Measurements from ENCODE around the gene MAML3.

MAML3 gene

DNA sequence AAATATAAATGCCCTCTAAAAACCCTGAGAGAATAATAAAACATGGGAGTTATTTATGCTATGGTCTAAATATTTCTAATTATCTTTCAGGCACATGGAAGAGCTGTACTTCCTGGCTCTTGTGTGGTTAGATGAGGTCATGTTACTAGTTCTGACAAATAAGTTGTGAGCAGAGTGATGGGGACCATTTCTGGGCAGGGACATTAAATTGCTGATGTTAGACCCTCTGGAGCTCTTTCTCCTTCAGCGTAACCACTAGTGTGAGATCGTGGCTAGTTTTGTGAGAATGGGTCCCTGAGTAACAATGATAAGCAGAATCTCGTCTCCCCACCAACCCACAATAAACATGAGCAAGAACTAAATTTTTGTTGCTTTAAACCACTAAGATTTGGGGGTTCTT, 108.0 kb downstream of the MAML3 start:
- no peak for DNase-seq (ENCODE audit: low read depth)

DNA sequence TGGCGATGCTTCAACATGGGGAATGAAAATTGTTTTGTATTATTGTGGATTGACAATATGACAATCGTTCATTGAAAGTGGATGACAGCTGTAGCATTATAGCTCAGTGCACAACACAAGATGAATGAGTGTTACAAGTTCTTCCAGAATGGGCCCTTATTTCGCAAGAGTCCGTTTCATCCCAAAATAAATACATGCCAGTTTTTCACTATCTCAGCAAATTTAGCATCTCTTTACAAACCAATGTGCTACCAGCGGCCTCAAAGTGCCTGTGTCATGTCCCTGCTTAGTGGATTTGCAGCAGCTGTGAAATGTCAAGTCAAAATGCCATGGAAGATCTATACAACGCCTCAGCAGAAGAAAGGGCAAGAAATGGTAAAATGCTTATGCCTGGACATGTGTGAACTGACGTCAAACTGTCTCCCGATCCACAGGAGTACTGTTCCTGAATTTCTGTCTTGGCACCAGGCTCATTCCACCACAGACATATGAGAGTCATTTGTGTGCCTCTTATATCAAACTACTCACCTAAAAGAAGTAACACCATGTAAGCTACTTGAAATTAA, 109.6 kb downstream of the MAML3 start:
- no peak for DNase-seq (ENCODE audit: low read depth)

DNA sequence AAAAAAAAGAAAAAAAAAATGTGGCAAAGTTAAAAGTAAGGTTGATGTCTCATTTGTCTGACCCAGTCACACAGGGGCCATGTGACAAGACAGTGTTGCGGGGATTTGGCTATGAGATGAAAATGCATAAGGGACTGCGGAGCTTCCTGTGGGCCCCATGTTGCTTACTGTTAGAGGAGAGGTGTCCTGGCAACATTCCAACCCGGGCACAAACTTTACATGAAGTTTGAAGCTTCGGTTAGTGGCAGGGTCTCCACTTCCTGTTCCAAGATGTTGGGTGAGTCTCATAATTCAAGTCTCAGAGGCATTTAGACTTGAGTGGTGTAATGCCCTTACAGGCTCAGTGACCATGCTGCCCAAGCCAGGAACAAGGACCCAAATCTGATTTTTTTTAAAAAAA, 111.3 kb downstream of the MAML3 start:
- no peak for DNase-seq (ENCODE audit: low read depth)

DNA sequence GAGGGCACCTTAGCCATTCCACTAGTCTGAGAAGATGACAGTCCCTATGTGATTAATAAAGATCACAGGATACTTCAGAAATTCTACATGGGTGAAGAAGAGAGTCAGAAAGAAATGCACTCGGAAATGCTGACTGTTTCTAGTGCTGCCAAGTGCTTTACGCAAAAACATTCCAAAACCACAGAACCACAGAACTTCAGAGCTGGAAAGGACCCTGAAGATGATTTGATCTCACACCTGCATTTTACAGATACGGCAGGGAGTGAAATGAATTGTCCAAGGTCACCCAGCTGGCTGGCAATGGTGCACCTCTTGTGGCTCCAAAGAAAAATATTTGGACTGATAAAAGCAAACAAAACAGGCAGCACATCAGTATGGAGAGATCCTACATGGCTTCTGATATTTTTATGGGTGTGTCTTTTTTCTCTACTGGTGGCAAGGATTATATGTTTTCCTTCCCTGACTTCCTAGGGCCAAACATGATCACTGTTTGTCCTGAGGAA, 115.9 kb downstream of the MAML3 start:
- peak; percentile 50 for DNase-seq (ENCODE audit: low read depth)

DNA sequence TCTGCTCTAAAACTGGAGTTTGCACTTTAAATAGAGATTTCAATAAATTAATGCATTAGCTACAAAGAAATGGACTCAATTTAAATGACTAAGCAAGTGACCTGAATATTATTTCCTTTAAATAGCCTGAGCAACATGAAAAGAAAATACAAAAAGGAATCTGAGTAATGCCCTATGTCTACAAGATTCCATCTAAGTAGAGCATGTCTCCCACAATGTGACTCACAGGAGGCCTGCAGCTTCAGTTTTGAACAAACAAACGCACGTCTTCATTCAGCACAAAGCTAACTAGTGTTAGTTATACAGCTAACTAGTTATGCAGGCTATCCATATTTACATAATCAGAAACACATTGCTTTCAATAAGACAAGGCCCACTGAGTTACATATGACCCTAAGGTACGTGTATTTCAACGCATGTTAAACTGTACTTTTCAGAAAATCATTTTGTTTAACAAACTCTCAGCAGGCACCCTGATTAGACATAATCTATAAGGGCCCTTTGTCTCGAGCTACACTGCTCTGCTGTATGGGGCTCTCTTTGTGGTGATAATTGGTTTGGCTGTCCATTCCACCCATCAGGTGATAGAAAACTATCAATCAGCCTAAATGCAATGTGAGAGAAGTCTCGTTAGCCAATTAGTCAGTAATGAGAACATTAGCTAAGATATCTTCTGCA, 116.5 kb downstream of the MAML3 start:
- DNase-seq (ENCODE audit: low read depth): peak; percentile 91

DNA sequence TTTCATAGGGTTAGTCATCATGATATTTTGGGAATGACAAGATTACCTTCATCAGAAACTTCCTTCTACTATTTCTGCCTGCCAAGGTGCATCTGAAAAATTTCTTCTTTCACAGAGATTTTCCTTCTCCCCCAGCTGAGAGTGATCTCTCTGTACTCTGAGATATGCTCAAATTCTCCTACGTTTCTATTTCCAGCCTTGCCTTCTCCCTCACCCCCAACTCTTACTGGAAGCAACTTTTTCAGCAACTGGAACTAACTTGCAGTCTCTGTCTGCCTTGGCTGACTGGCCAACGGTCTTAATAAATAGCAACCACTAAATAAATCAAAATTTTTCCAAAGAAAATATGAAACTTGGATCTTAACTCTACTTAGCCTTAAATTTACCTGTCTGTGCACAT, 122.3 kb downstream of the MAML3 start:
- no peak for DNase-seq (ENCODE audit: low read depth)

DNA sequence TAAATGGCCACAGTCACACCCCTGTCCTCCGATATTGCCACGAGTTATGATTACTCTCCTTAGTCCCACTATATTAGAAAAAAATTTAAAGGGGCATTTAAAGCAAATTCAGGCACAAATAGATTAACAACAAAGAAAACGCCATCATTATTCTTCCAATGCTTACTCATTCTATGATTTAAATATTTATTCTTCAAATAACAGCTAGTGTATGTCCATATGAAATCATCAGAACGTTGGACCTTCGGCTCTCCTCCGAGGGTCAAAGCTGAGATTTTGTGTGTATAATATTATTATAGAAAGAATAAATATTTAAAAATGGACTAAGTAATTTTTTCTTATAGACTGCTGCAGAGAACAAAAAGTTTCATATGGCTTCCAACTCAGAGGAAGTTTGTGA, 122.9 kb downstream of the MAML3 start:
- no peak for DNase-seq (ENCODE audit: low read depth)

DNA sequence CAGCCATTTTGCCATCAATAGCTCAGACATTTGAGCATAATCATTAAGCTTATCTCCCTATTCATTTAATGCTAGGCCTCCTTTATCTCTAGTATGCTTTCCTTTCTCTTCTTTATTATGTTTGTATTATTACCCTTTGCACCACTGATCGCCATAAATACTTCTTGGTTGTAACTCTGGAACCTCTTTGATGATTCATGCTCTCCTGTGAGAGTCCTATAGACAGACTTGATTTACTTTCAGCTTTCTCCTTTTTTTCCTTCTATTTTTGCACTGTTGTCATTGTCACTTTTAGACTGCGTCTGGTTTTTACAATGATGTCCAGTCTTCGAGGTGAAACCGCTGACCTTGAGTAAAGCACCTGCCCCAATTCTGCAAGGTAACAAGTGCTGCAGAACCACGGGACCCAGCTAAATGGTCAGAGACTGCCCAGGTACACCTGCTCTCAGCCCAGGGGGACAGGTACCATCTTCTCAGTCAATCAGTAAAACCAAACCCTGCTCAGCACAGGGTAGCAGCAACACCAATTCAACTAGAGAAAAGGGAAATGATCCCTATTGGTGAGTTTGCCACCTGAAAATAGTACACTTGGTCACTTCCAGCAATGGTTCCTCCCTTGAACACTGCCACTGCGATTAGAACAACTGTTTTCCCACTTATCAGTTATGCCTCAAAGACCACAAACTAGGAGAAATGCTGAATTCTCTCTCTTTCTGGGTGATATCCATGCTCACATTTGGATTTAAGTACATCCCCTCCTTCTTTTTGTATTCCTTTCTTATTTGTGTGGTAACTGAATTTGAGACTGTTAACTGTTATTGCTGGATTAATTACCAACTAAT, 125.1 kb downstream of the MAML3 start:
- no peak for DNase-seq (ENCODE audit: low read depth)

DNA sequence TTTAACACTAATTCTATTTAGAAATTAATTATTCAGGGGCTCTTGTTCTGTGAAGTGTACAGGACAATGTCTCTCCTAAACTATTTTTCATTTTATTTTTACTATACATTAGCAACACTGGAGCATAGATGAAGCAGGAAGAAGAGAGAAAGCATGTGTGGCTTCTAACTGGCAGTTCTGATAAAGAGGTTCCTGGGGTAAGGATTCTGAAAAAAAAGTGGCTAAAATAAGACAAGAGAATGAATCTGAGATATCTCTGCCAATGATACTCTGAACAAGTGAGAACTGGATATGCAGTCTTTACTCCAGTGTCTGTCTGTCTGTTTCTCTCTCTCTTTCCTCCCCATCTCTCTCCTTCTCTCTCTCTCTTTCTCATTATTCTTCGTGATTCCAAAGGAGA, 125.9 kb downstream of the MAML3 start:
- DNase-seq (ENCODE audit: low read depth): no peak

DNA sequence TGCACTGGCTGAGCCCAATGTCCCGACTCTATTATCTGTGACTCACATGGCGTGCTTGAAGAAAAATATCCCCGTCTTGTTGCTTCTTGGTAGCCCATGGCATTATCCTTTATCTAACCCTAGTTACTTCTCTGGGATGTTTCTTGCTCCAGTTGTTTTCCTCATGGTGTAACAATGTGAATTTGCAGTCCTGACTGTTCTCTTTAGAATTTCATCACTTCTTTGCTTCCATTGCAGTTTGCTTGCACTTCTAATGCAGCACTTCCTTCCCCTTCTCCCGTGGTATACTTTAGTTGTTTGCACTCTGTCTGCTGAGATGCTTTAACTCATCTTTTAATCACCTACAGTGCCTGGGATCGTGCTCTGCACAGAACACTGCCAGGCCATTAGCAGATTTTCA, 126.9 kb downstream of the MAML3 start:
- DNase-seq (ENCODE audit: low read depth): no peak

DNA sequence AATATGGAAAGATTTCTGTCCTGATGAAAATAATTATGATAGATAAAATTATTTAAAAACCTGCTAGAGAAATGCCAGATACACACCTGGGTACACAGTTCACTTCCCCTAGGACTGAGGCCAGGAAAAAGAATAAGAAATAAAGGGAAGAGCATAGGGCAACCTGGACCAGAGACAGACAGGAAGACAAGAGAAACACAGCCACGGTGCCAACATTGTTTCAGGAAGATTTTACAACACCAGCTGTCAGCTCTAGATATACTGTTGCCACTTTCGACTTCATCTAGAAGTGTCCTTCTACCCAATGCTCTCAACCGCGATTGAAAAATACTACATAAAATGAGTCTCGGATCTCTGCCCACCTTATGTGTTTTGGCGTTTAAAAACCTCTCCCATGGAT, 128.5 kb downstream of the MAML3 start:
- DNase-seq (ENCODE audit: low read depth): no peak

DNA sequence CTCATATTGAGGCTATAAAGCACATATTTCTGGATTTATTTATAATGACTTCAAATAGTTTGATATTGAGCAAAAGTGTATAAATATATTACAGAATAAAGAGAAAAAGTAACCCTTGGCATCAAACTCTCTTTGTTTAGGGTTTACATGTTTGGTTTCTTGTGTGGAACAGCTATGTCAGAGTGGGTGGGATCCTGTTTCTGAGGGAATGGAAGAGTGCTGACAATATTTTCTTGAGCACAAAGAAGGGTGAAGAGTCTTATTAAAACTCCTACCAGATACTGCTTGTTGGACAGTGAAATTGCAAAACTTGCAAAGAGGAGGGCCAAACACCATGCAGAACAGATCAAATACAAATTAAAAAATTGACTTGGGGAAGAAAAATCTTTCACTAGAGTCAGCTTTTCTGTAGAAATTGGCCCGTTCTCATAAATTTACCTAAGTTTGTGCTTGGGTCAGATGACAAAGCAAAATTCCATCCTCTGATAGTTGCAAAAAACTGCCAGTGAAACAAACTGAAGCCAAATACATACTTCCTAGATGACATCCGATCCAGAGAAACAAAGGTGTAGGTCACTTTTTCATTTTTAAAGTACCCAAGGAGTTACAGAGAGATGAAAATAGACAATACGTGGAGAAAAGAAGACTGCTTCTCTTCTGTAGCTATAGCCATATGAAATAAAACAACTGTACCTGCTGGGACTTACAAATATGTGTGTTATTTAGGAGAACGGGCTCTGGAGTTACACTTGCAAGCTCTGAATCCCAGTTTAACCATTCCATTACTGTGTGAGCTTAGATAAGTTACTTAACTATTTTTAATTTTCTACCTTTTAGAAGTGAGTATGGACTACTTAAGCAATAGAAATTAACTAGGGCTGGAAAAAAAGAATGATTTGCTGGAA, 133.3 kb downstream of the MAML3 start:
- DNase-seq (ENCODE audit: low read depth): no peak

DNA sequence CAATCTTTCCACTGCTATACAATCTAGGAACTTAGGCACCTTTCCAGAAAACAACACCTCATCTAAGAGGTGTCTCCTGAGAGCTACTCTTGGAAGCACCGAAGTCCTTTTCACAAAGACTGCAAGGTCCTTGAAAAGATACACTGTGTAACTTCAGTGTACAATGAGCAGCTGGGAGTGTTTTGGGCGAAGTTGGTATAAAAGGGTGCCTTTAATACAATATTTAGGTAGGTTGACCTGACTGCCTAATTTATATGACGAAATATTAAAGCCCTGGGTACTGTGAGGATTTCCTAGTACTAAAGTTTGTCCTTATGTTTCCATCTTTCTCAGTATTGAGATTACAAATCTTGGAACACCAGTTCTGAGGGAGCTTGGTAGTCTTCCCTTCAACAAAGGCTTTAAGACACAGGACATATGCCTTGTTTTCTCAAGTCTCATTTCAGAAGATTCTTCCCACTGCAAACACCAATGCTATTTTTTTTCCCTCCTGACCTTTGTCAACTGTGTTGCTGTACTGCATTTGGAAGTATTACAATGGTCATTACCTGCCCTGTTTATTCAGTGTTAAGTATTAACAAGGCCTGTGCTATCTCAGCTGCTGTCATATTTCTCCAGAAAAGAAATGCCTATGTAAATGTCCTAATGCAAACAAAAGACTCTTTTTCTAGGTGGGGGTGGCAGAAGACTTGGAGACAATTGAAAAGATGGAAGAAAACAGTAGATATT, 134.2 kb downstream of the MAML3 start:
- DNase-seq (ENCODE audit: low read depth): no peak

DNA sequence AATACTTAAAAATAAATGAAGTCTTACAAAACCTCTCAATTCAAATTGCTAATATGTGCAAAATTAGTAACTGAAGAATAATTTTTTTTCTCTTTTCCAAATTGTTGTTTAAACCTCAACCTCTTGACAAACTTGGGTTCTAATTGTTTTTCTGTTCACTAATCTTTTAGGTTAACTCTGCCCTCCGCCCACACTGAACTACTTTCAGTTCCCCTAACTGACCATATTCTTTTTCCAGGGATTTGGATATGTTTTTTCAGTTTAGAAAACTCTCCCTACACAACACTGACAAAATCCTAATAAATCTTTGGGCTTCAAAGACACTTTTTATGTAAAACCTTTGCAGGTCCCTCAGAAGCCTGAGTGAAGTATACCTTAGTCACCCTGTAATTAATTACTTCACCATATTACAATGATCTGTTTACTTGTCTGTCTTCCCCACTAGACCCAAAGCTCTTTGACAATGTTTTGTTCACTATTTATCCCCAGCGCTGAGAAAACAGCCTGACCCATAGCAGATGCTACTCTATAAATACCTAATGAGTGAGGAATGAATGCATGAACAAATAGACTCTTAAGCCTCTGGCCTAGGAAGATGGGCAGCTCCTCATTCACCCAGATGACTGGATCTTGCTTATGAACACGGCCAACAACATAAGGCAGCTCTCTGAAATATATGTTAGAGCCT, 134.9 kb downstream of the MAML3 start:
- DNase-seq (ENCODE audit: low read depth): no peak

DNA sequence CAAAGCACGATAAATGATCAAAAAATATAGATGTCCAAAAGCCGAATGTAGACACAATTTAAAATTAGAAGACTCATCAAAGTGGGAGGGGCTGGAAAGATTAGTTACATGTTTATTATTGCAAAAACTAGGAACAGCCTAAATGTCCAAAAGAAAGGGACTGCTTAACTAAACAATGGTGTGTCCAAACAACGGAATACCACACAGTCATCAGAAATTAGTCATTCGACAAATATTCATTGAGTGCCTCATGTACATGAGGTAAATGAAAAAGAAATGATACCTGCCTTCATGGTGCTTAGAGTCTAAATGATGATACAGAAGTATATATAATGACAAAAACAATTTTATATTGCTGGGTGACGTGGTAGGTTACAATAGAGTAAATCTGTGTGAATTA, 139.7 kb downstream of the MAML3 start:
- peak; percentile 6 for DNase-seq (ENCODE audit: low read depth)

DNA sequence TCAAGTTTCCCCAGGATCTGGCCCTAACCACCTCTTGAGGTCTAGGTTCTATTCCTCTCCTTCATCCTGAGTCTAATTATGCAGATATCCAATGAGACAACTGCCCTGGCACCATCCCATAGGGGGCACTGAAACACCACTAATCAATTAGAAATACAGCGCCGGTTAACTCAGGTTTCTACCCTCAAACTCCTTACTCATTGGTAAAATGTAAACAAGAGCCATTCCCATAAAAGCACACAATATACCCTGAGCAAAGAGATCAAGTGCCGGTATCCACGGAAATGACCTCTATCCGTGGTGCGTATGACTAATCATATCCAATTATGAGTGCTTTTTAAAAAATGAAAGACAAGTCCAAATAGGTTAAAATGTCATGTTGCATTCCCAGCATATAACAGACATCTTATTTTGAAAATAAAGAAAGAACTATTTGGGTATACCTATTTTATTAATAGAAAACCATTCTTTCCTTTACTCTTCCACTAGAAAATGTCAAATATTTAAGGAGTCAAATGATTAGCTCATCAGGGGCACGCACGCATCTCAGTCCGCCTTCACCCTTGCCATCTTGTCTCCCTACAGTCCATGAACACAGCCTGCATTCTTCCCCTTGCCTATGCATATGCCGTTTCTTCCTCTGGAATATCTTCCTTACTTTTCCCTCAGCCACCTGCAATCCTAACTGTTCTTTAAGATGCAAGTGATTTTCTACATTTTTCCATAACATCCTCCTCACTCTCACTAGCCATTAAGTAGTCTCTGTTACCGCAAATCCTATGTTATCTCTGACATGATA, 141.1 kb downstream of the MAML3 start:
- DNase-seq (ENCODE audit: low read depth): peak; percentile 75

DNA sequence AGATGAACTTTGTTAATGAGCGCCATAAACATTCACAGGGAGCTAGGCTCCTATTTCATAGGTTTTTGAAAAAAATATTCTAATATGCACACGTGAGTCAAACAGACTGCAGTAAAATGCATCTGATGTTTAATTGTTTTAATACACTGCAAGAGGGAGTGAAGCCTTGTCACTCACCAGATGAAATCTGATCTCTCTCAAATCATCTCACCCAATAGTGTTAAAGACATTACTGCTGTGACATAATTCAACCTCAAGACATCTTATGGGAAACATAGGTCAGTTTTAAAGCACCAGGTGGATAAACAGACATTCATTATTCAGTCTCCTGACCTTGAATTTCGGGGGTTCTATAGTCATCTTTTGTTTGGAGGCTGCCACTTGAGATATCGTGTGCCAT, 148.3 kb downstream of the MAML3 start:
- no peak for DNase-seq (ENCODE audit: low read depth)

DNA sequence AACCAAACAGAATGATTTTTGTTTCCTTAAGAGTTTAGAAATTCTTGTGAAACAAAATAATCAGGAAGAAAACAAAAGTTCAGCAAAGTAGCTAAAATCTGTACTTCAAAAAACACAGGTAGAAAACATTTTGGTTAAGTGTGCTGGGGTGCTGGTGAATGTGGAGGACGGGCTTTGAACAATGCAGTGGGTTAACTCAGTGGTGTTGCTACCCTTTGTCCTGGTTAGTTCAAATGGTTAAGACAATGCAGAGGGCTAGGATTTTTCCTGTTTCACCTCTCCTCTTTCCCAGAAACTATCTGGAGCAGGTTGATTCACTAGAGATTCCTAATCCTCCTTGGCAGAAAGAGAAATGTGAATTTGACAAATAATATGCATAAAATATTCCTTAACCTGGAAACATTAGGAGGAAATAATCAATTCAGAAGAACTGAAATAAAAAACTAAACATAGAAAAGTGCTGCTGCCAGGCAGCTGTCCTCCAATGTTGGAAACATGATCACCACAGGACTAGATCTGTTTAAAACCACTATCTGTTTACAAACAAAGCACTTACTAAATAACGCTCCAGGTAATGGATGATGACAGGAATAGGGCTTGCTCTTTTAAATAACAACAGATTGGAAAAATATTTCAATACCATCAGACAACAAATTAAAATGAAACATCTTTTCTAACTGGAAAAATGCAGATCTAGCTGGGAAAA, 148.9 kb downstream of the MAML3 start:
- no peak for DNase-seq (ENCODE audit: low read depth)

DNA sequence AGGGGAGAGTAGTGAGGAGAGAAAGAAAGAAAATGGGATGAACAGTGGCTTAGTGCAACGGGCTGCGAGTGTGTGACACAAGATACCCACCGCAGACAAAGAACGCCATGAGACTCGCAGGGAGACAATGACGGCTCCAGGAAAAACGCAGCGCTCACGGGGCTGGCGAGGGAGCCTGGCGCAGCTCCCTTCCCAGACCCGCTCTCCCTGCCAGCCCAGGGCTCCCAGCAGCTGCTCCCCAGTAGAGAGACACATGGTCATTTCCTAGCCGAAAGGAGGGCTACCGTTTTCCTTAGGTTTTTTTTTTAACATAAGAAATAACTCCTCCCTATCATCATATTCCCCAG, 149.5 kb downstream of the MAML3 start:
- DNase-seq (ENCODE audit: low read depth): peak; percentile 55

Measured in EH (cell line).